Measurements from ENCODE around the gene SCARF1. TPM values are rescaled to one million over a fixed set of nuclear protein-coding genes. Genes with fewer than 3 reads are reported as not detected.
"Not testable (repeated sequence)": the region's sequence is repeated elsewhere in the genome, so short reads cannot be mapped to it uniquely, and the experiment has no call there.

The SCARF1 gene
- total RNA-seq, 1 experiment from 2014 or later = 2.2 TPM

- peaks cover 26% of the 10 kb centered on the region for H3F3A ChIP-seq (ENCODE audit: insufficient read depth, low read depth)
- peaks cover 11% of the 10 kb centered on the region for H3K4me1 ChIP-seq (replicated peaks; ENCODE audit: insufficient read depth)
- no TSS peak for BruUV-seq (replicated peaks)
- H3K36me3 ChIP-seq (ENCODE audit: low read depth) = no peaks in the 10 kb centered on the region
- no peaks in the 10 kb centered on the region for H3K79me2 ChIP-seq (ENCODE audit: low read depth)
- no peak overlapping the region for H3K4me2 ChIP-seq
- no peak overlapping the region for H3K27ac ChIP-seq
- H3K4me3 ChIP-seq = no peak overlapping the region
- ChIA-PET CTCF (interaction anchor here (0.5 kb wide), 1 partner anchor 29 kb away, joined by 3 read pairs; no protein-coding TSS in a partner anchor), POLR2A (ENCODE audit: unreplicated experiment) (no interaction called here)
- TF ChIP-seq CTCF (conservative IDR thresholded peaks at IDR 0.05) = no peak
- TF ChIP-seq EZH2 (IDR thresholded peaks at IDR 0.05; ENCODE audit: low read depth) = no peak
- H4K20me1 ChIP-seq (ENCODE audit: insufficient read depth) = no peaks in the 10 kb centered on the region
- H3K27me3 ChIP-seq (ENCODE audit: insufficient read depth, low read depth) = no peaks in the 10 kb centered on the region
- peak in 1 of 2 experiments; percentile 22 for DNase-seq
- H2AFZ ChIP-seq = no peak overlapping the region
- H3K9me3 ChIP-seq (ENCODE audit: insufficient read depth, low read depth) = no peaks in the 10 kb centered on the region
- H3K9me2 ChIP-seq (ENCODE audit: insufficient read depth) = no peaks in the 10 kb centered on the region
- intact Hi-C loops (cut with micrococcal nuclease; ENCODE audit: unreplicated experiment) = no loop called here
Measured at GRCh38 chr17:1690544-1691221, 45.2 kb upstream of the SCARF1 start.

GRCh38 chr17:1688405-1688804 is 42.9 kb upstream of the SCARF1 start:
- peaks cover 12% of the 10 kb centered on the region for H3K79me2 ChIP-seq (ENCODE audit: low read depth)
- H4K20me1 ChIP-seq (ENCODE audit: insufficient read depth); H3K9me2 ChIP-seq (ENCODE audit: insufficient read depth); BruUV-seq (replicated peaks); H3K27ac ChIP-seq; intact Hi-C loops (cut with micrococcal nuclease; ENCODE audit: unreplicated experiment); H3K4me3 ChIP-seq; H3K9me3 ChIP-seq (ENCODE audit: insufficient read depth, low read depth); H3K36me3 ChIP-seq (ENCODE audit: low read depth); H2AFZ ChIP-seq; H3K27me3 ChIP-seq (ENCODE audit: insufficient read depth, low read depth); DNase-seq; H3K4me2 ChIP-seq; CTCF ChIA-PET: not testable (repeated sequence)
- POLR2A ChIA-PET (ENCODE audit: unreplicated experiment) = interaction anchor here (0.7 kb wide), 1 partner anchor 664 kb away, joined by 3 read pairs; no protein-coding TSS in a partner anchor
- peaks cover 22% of the 10 kb centered on the region for H3K4me1 ChIP-seq (replicated peaks; ENCODE audit: insufficient read depth)
- H3F3A ChIP-seq (ENCODE audit: insufficient read depth, low read depth) = peaks cover 30% of the 10 kb centered on the region

- DNase-seq = peak; percentile 51 to 69
- no peaks in the 10 kb centered on the region for H3K27me3 ChIP-seq (ENCODE audit: insufficient read depth, low read depth)
- peaks cover 33% of the 10 kb centered on the region for H3K79me2 ChIP-seq (ENCODE audit: low read depth)
- no peak overlapping the region; the same call in 1 of the 2 replicates for H3K4me3 ChIP-seq
- ChIA-PET CTCF (no interaction called here), POLR2A (ENCODE audit: unreplicated experiment) (interaction anchor here (0.7 kb wide), 1 partner anchor 23 kb away, joined by 3 read pairs; no protein-coding TSS in a partner anchor)
- peak overlapping the region; percentile 48; the same call in 1 of the 2 replicates for H2AFZ ChIP-seq
- intact Hi-C loops (cut with micrococcal nuclease; ENCODE audit: unreplicated experiment) = no loop called here
- no peak for TF ChIP-seq EZH2 (IDR thresholded peaks at IDR 0.05; ENCODE audit: low read depth)
- TF ChIP-seq CTCF (conservative IDR thresholded peaks at IDR 0.05) = no peak
- no peaks in the 10 kb centered on the region for H3K9me2 ChIP-seq (ENCODE audit: insufficient read depth)
- peaks cover 23% of the 10 kb centered on the region for H4K20me1 ChIP-seq (ENCODE audit: insufficient read depth)
- H3K4me1 ChIP-seq (replicated peaks; ENCODE audit: insufficient read depth) = peaks cover 29% of the 10 kb centered on the region
- peaks cover 24% of the 10 kb centered on the region for H3K36me3 ChIP-seq (ENCODE audit: low read depth)
- H3K27ac ChIP-seq = peak overlapping the region; percentile 41; the same call in 1 of the 2 replicates
- H3K9me3 ChIP-seq (ENCODE audit: insufficient read depth, low read depth) = no peaks in the 10 kb centered on the region
- peaks cover 30% of the 10 kb centered on the region for H3F3A ChIP-seq (ENCODE audit: insufficient read depth, low read depth)
- BruUV-seq (replicated peaks) = no TSS peak
- peak overlapping the region; percentile 77 for H3K4me2 ChIP-seq
Measured at GRCh38 chr17:1686086-1686485, 40.6 kb upstream of the SCARF1 start.
